SJSA1 (cell line): ENCODE data around the gene SSX2IP. TPM values are rescaled to one million over a fixed set of nuclear protein-coding genes. Genes with fewer than 3 reads are reported as not detected.
"Not testable (repeated sequence)": the region's sequence is repeated elsewhere in the genome, so short reads cannot be mapped to it uniquely, and the experiment has no call there.

Experiments
- DNase-seq, 2 experiments: peaks; one replicate each; pipeline ENCODE4 v3.0.0-alpha.2; 2015 to 2020; ENCODE audit warnings: low spot score in 2 of 2, low read depth in 1 of 2
- H3K27ac ChIP-seq: fragments of 250-450 bp; sonication (Bioruptor Pico); 2 replicates; pipeline ENCODE4 v1.5.1; 2020; ENCODE audit warnings: mild to moderate bottlenecking, moderate library complexity
- H3K27me3 ChIP-seq: fragments of 250-450 bp; sonication (Bioruptor Pico); replicated peaks from 2 replicates; pipeline ENCODE4 v1.5.1; 2020; ENCODE audit warnings: mild to moderate bottlenecking, moderate library complexity
- H3K36me3 ChIP-seq: fragments of 250-450 bp; sonication (Bioruptor Pico); 2 replicates; pipeline ENCODE4 v1.5.1; 2020; ENCODE audit warnings: mild to moderate bottlenecking
- H3K4me1 ChIP-seq: fragments of 250-450 bp; sonication (Bioruptor Pico); replicated peaks from 2 replicates; pipeline ENCODE4 v1.6.1; 2021; ENCODE audit warnings: mild to moderate bottlenecking
- H3K4me3 ChIP-seq: fragments of 250-450 bp; sonication (Bioruptor Pico); 2 replicates; pipeline ENCODE4 v1.5.1; 2020; ENCODE audit warnings: mild to moderate bottlenecking
- H3K9me3 ChIP-seq: fragments of 250-450 bp; sonication (Bioruptor Pico); replicated peaks from 2 replicates; pipeline ENCODE4 v1.5.1; 2020; ENCODE audit warnings: mild to moderate bottlenecking
- total RNA-seq: library from RNA; depleted of rRNA; stranded (reverse); fragments of >200 nt; shearing (Covaris generic); gene quantifications from 2 replicates; pipeline ENCODE4 v1.2.3, GENCODE V29; 2014; rRNA removed

The SSX2IP gene, protein sequence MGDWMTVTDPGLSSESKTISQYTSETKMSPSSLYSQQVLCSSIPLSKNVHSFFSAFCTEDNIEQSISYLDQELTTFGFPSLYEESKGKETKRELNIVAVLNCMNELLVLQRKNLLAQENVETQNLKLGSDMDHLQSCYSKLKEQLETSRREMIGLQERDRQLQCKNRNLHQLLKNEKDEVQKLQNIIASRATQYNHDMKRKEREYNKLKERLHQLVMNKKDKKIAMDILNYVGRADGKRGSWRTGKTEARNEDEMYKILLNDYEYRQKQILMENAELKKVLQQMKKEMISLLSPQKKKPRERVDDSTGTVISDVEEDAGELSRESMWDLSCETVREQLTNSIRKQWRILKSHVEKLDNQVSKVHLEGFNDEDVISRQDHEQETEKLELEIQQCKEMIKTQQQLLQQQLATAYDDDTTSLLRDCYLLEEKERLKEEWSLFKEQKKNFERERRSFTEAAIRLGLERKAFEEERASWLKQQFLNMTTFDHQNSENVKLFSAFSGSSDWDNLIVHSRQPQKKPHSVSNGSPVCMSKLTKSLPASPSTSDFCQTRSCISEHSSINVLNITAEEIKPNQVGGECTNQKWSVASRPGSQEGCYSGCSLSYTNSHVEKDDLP
- total RNA-seq: 10.7 and 14.0 TPM in 2 replicates

DNA sequence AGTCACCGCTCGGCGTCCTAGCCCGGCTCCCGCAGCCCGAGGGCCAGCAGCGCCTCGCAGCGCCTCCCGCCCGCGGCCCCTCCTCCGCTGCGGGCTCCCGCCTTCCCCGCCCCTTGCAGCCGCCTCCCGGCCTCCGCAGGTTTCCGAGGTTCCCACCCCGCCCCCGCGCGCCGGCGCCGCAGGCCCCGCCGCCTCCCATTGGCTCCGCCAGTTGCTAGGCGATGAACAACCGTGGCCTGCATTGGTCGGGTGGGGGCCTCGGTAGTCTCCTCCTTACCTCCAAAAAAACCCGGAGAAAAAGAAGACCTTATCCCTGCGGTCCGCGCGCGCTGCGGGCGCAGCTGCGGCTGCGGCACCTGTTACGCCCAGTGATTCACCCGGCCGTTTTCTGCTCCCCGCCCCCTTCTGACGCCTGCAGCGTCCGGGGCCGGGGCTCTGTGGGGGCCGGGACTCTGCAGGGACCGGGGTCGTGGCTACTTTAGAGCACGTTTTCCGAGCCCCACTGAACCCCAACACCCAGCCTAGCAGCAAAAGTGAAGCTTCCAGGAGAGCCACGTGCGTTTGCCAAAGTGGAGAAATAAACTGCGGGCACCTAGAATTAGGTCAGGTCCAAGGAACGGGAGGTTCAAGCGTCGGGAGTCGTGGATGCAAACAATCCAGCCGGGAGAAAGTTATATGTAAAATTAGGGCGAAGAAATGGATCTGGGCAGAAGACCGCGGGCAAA, at the start of gene SSX2IP:
TSS of gene SSX2IP (minus strand) at position 65 of the 725 bp plus-strand sequence. CDS start 19,242 bp downstream, outside the sequence.
- H3K9me3 ChIP-seq: no peaks in the 10 kb centered on the region; the same call in 1 of the 2 replicates
- DNase-seq: peak; percentile 86 to 98

DNA sequence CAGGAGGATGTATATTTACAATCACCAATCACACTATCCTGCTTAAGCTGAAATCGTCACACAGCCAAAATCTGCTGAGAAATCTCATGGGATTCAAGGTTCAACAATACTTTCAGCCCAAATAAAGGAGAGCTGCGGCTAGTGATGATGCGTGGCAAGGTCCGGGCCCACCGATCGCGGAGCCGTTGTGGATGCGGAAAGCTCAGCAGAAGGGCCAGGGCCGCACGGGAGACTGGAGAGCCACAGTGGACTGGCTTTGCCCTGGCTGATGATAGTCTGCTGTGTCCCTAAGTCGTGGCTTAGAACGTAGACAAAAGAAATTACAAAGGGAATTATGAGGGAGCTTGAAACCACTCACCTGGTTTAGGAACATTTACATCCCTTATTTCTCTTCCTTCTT, 48.0 kb upstream of the SSX2IP start:
- no peaks in the 10 kb centered on the region for H3K36me3 ChIP-seq
- no peak for DNase-seq
- 0 out of 2 replicates have a peak, but pooled peaks cover 5% of the 10 kb centered on the region for H3K4me1 ChIP-seq
- H3K9me3 ChIP-seq: no peaks in the 10 kb centered on the region
- H3K4me3 ChIP-seq: no peak overlapping the region
- H3K27me3 ChIP-seq: no peaks in the 10 kb centered on the region
- no peak overlapping the region for H3K27ac ChIP-seq

More for the DNA sequence above, at the start of gene SSX2IP:
- Histone ChIP-seq H3K36me3 (no peaks in the 10 kb centered on the region), H3K27ac (no peak within 1 kb of the TSS), H3K4me3 (peak within 1 kb of the TSS; percentile 57), H3K27me3 (no peaks in the 10 kb centered on the region), H3K4me1 (peaks cover 10% of the 10 kb centered on the region)

DNA sequence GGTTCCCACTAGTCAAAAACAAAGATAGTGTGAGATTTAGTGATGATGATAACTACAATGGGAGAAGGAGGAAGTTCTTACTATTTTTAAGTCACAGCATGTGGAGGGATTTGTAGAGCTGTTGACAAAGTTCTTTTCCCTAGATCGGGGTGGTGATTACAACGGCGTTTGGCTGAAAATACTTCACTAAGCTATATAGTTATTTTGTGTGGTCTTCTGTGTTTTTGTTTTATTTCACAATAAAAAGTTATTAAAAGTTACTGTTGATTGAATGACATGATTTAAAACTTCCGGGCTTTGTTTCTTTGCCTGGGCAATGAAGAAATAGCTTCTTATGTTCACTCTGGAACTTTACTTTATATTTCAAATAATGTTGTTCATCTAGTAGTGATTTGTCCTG, 47.3 kb upstream of the SSX2IP start:
- no peak for DNase-seq
- no peak overlapping the region for H3K4me3 ChIP-seq
- no peaks in the 10 kb centered on the region for H3K36me3 ChIP-seq
- 0 out of 2 replicates have a peak, but pooled peaks cover under 1% of the 10 kb centered on the region for H3K4me1 ChIP-seq
- H3K9me3 ChIP-seq: no peaks in the 10 kb centered on the region
- H3K27ac ChIP-seq: no peak overlapping the region
- no peaks in the 10 kb centered on the region for H3K27me3 ChIP-seq

DNA sequence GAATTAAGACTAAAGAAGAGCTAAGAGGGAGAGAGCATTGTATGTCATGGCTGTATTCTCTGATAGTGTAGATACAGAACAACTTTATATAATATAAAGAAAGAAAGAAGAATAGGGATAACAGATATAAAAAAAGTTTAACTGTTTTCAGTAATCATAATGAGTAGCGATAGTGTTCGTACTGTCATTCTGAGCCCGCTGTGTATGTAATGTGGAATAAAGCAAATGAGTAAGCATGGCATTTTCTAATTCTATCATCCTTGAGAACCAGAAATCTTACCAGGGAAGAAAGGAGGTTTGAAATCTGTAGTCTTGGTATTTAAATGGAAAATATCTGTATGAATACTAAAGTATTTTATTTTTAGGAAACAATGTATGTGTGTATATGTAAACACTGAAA, 46.7 kb upstream of the SSX2IP start:
- Histone ChIP-seq H3K4me3 (no peak overlapping the region), H3K36me3 (no peaks in the 10 kb centered on the region), H3K27ac (no peak overlapping the region), H3K27me3 (no peaks in the 10 kb centered on the region), H3K4me1 (no peaks in the 10 kb centered on the region), H3K9me3 (no peaks in the 10 kb centered on the region)
- DNase-seq: no peak

DNA sequence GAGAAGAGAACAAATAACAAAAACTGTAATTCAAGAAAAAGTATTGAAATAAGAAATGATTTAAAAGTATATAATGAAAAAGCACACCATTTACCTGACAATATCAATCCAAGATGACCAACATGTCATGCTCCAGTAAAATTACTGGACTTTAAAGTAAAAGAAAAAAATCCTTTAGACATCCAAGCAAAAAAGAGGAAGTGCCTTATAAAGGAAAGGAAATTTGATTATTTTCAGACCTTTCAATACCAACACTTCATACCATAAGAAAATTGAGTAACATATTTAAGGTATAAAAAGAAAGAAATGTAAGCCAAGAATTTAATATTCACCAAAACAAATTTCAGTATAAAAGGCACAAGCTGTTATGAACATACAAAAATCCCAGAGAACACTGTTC, 46.2 kb upstream of the SSX2IP start:
- Histone ChIP-seq H3K27me3 (no peaks in the 10 kb centered on the region), H3K36me3 (no peaks in the 10 kb centered on the region), H3K4me1 (no peaks in the 10 kb centered on the region), H3K4me3 (no peak overlapping the region), H3K27ac (no peak overlapping the region), H3K9me3 (no peaks in the 10 kb centered on the region)
- no peak for DNase-seq

DNA sequence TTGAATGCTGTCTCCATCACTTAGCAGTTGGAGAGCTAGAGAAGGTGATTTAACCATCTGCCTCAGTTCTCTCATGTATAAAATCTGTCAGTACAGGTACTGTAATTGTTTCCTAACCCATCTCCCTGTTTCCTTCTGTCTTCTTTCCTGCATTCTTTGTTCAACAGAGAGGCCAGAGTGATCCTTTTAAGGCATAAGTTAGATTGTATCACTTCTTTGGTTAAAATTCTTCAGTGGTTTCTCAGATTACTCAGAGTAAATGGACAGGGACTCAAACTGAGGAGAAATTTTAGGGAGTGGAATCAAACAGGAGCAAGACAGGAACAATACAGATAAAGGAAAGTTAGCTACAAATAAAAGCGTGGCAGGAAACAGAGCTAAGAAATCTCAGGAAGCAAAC, 45.2 kb upstream of the SSX2IP start:
- Histone ChIP-seq H3K27me3 (no peaks in the 10 kb centered on the region), H3K4me3 (no peak overlapping the region), H3K27ac (no peak overlapping the region), H3K9me3 (no peaks in the 10 kb centered on the region), H3K4me1 (no peaks in the 10 kb centered on the region), H3K36me3 (no peaks in the 10 kb centered on the region)
- no peak for DNase-seq

DNA sequence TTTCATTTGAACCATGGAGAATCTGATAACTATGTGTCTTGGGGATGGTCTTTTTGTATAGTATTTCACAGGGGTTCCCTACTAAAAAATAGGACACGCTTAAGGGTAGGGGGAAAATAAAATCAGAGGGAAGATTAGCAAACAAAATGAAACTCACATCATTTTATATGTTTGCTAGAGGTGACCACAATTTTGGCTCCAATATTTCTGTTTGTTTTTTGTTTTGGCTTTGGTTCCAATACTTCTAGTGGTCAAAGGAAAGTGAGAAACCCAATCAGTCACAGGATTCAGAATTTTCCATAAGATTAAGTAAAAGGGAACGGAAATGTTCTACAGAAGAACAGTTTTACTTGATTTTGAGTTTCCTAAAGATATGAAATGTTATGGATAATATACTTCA, 42.3 kb upstream of the SSX2IP start:
- DNase-seq: no peak
- Histone ChIP-seq H3K9me3 (no peaks in the 10 kb centered on the region), H3K4me3 (no peak overlapping the region), H3K4me1 (peaks cover 14% of the 10 kb centered on the region), H3K27me3 (no peaks in the 10 kb centered on the region), H3K27ac (no peak overlapping the region), H3K36me3 (no peaks in the 10 kb centered on the region)

DNA sequence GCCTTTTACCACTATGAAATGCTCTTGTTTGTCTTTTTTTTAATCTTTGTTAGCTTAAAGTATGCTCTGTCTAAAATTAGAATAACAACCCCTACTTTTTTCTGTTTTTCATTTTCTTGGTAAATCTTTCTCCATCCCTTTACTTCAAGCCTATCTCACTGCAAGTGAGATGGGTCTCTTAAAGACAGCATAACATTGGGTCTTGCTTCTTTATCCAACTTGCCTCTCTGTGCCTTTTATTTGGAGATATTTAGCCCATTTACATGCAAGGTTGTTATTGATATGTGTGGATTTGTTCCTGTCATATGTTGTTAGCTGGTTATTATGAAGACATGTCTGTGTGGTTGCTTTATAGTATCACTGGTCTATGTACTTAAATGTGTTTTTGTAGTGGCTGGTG, 41.3 kb upstream of the SSX2IP start:
- Histone ChIP-seq H3K27me3 (no peaks in the 10 kb centered on the region), H3K4me3 (no peak overlapping the region), H3K9me3 (no peaks in the 10 kb centered on the region), H3K36me3 (no peaks in the 10 kb centered on the region), H3K27ac (no peak overlapping the region), H3K4me1 (peaks cover 24% of the 10 kb centered on the region)
- no peak for DNase-seq

DNA sequence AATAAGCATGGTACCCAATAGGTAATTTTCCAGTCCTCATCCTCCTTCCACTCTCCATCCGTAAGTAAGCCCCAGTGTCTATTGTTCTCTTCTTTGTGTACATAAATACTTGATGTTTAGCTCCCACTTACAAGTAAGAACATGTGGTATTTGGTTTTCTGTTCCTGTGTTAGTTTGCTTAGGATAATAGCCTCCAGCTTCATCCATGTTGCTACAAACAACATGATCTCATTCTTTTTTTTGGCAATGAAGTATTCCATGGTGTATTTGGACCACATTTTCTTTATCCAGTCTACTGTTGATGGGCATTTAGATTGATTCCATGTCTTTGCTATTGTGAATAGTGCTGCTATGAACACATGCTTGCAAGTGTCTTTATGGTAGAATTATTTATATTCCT, 37.5 kb upstream of the SSX2IP start:
- not testable (repeated sequence) for H3K4me3 ChIP-seq, H3K9me3 ChIP-seq, H3K27me3 ChIP-seq, H3K27ac ChIP-seq, H3K36me3 ChIP-seq
- peak in 1 of 2 experiments; percentile 48 for DNase-seq
- H3K4me1 ChIP-seq: peaks cover 31% of the 10 kb centered on the region

DNA sequence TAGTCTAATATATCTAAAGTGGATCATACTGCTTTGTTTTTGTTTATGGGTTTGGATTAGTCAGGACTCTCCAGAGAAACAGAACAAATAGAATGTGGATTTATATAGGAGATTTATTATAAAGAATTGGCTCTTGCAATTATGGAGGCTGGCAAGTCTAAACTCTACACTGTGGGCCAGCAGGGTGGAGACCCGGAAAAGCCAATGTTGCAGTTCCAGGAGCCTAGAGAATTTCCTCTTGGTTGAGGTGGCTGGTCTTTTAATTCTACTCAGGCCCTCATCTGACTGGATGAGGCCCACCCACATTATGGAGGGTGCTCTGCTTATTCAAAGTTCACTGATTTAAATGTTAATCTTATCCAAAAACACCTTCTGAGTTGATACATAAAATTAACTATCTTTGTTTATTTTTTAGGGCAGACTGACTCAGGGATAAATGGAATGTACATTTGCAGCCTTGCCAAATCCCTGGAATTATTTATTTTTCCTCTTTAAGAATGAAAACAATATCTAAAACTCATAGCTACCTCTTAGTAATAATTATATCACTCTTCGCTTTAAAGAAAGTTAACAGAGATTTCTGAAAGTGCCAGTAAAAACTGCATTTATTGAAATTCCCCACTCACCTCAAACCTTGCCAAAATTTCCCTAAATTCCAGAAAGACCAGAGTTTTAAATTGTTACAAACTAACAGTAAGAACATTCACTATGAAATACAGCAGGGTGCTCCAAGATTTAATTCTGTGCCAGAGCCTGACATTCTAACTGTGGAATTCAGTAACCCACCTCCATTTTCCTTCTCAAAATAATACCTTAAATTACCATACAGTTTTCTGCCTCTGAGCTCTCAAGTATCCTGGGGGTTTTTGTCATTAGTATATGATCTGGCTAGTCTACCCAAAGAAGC, 36.6 kb upstream of the SSX2IP start:
- H3K4me1 ChIP-seq: peaks cover 31% of the 10 kb centered on the region
- no peaks in the 10 kb centered on the region for H3K9me3 ChIP-seq
- peak in 1 of 2 experiments; percentile 30 for DNase-seq
- H3K36me3 ChIP-seq: no peaks in the 10 kb centered on the region
- H3K27ac ChIP-seq: no peak overlapping the region
- H3K4me3 ChIP-seq: no peak overlapping the region
- H3K27me3 ChIP-seq: no peaks in the 10 kb centered on the region

DNA sequence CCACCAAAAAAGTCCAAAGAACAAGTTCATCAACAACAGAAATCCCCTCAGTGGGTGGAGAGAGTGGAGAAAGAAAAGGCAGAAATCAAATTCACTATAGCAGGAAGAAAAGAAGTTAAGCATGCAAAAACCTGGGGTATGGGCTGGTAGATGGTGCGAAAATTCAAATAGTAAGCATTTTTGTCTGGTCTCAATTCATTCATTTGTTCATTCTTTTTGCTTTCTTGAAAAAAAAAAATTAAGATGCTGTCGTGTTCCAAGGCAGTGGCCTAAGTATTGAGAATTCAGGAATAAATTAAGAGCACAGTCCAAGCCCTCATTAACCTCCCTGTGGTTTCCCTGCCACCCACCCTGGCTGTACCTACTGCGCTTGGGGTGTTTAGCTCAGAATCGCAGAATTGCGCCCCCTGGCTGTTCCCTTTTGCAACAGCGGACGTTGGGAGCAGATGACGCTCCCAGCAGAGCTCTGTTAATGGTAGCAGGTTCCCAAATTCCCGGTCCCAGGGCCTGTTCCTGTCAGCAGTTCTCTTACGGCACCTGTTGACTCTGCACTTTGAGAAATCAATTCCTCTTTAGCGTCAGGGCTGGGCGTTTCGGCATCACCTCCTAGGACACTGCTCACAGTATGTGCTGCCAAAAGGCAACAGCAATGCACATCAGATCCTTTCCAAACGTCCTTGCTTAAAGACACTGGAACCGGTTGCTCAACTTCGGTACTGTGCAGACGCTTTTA, 34.0 kb upstream of the SSX2IP start:
- Histone ChIP-seq H3K4me3 (no peak overlapping the region), H3K27ac (no peak overlapping the region), H3K36me3 (no peaks in the 10 kb centered on the region), H3K9me3 (no peaks in the 10 kb centered on the region), H3K4me1 (peaks cover 31% of the 10 kb centered on the region), H3K27me3 (0 out of 2 replicates have a peak, but pooled peaks cover 4% of the 10 kb centered on the region)
- DNase-seq: no peak

DNA sequence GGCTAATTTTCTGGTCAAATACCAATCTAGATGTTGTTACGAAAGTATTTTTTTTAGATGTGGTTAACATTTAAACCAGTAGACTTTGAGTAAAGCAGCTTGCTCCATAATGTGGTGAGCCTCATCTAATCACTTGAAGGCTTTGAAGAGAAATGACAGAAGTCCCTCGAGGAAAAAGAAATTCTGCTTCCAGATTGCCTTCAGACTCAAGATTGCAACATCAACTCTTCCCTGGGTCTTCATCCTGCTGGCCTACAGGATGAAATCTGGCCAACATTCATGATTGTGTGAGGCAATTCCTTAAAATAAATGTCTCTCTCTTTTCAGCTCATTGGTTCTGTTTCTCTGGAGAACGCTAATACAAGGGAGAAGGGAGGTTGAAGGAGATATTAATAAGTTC, 32.5 kb upstream of the SSX2IP start:
- 0 out of 2 replicates have a peak, but pooled peaks cover 4% of the 10 kb centered on the region for H3K27me3 ChIP-seq
- no peaks in the 10 kb centered on the region for H3K9me3 ChIP-seq
- H3K27ac ChIP-seq: no peak overlapping the region
- no peak for DNase-seq
- no peaks in the 10 kb centered on the region for H3K36me3 ChIP-seq
- H3K4me3 ChIP-seq: no peak overlapping the region
- peaks cover 19% of the 10 kb centered on the region for H3K4me1 ChIP-seq
